ENCODE data around the gene PIK3R6. TPM values are rescaled to one million over a fixed set of nuclear protein-coding genes. Genes with fewer than 3 reads are reported as not detected.

Gene PIK3R6
- total RNA-seq, 4 donors from 2014 or later, result 1.5 to 2.2 (median 2.0) TPM

- WGBS, 2 donors (ENCODE audit: low coverage in 1 of 2), result 65 to 96% methylated on average over 5 to 18 of the region's 19 CpGs
- no peak for TF ChIP-seq EP300 (IDR thresholded peaks at IDR 0.05)
- no peak for TF ChIP-seq POLR2A (IDR thresholded peaks at IDR 0.05)
- TF ChIP-seq CTCF (IDR thresholded peaks at IDR 0.05), result no peak
- no peak for TF ChIP-seq POLR2AphosphoS5 (IDR thresholded peaks at IDR 0.05)
- Histone ChIP-seq H3K27ac (no peak overlapping the region), H3K4me1 (no peaks in the 10 kb centered on the region), H3K36me3 (no peaks in the 10 kb centered on the region), H3K4me3 (no peak overlapping the region), H3K9me3 (peaks cover 0 to 17% (median 0%) of the 10 kb centered on the region in 3 donors), H3K27me3 (peaks cover 47% of the 10 kb centered on the region)
- no peak for ATAC-seq
Observed at GRCh38 chr17:8826808-8827435, 40.6 kb downstream of the PIK3R6 start.

GRCh38 chr17:8825802-8826201 lies 41.7 kb downstream of the PIK3R6 start:
- no peak overlapping the region for H3K27ac ChIP-seq
- no peaks in the 10 kb centered on the region for H3K36me3 ChIP-seq
- no peaks in the 10 kb centered on the region for H3K4me1 ChIP-seq
- H3K27me3 ChIP-seq, result peaks cover 45% of the 10 kb centered on the region
- ATAC-seq, result no peak
- no peak overlapping the region for H3K4me3 ChIP-seq
- TF ChIP-seq CTCF (IDR thresholded peaks at IDR 0.05), result no peak
- TF ChIP-seq EP300 (IDR thresholded peaks at IDR 0.05), result no peak
- TF ChIP-seq POLR2A (IDR thresholded peaks at IDR 0.05), result no peak
- TF ChIP-seq POLR2AphosphoS5 (IDR thresholded peaks at IDR 0.05), result no peak
- H3K9me3 ChIP-seq, result peaks cover 0 to 17% (median 0%) of the 10 kb centered on the region in 3 donors
- WGBS, 2 donors (ENCODE audit: low coverage in 1 of 2), result 76% methylated on average over 2 of the region's 2 CpGs; no CpG with 5 or more reads in 1 of the 2 donors

DNA sequence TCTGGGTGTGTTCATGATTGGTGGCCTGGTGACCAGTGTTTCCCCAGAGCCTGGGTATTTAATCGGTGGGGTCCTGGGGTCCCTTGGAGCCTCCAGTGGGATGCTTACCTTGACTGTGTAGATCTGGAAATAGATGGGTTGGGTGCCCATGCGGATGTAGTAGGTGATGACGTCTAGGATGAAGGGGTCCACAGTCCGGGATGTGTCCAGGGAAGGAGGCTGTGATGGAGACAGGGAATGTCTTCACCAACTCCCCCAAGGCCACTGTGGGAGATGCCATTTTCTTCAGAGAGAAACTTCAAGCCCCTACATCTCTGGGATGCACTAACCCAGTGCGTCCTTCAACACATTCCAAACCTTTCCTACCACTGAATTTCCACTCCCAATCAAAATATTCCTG lies 44.2 kb downstream of the PIK3R6 start:
- Histone ChIP-seq H3K4me1 (no peaks in the 10 kb centered on the region), H3K9me3 (peaks cover 0 to 17% (median 0%) of the 10 kb centered on the region in 3 donors), H3K27me3 (peaks cover 42% of the 10 kb centered on the region), H3K4me3 (no peak overlapping the region), H3K27ac (no peak overlapping the region), H3K36me3 (no peaks in the 10 kb centered on the region)
- WGBS, 2 donors (ENCODE audit: low coverage in 1 of 2), result 95% methylated on average over 4 of the region's 5 CpGs; no CpG with 5 or more reads in 1 of the 2 donors
- no peak for ATAC-seq
- no peak for TF ChIP-seq POLR2AphosphoS5 (IDR thresholded peaks at IDR 0.05)
- no peak for TF ChIP-seq CTCF (IDR thresholded peaks at IDR 0.05)
- TF ChIP-seq POLR2A (IDR thresholded peaks at IDR 0.05), result no peak
- TF ChIP-seq EP300 (IDR thresholded peaks at IDR 0.05), result no peak

- peaks cover 42% of the 10 kb centered on the region for H3K27me3 ChIP-seq
- no peak for TF ChIP-seq EP300 (IDR thresholded peaks at IDR 0.05)
- TF ChIP-seq POLR2AphosphoS5 (IDR thresholded peaks at IDR 0.05), result no peak
- TF ChIP-seq POLR2A (IDR thresholded peaks at IDR 0.05), result no peak
- no peak for TF ChIP-seq CTCF (IDR thresholded peaks at IDR 0.05)
- H3K9me3 ChIP-seq, result peaks cover 0 to 17% (median 0%) of the 10 kb centered on the region in 3 donors
- no peaks in the 10 kb centered on the region for H3K4me1 ChIP-seq
- no peak overlapping the region for H3K27ac ChIP-seq
- H3K4me3 ChIP-seq, result no peak overlapping the region
- H3K36me3 ChIP-seq, result no peaks in the 10 kb centered on the region
- WGBS, 2 donors (ENCODE audit: low coverage in 1 of 2), result 76 to 100% methylated on average over 1 to 3 of the region's 5 CpGs
- ATAC-seq, result no peak
Observed at GRCh38 chr17:8822401-8823035, 45.0 kb downstream of the PIK3R6 start.

Measured in gastroesophageal sphincter (tissue), 4 donors.